Liver (tissue), 3 donors: ENCODE results near the gene TNRC6B.

Experiments used
- ATF3 ChIP-seq: IDR thresholded peaks from 2 replicates; pipeline ENCODE4 v1.6.1; 2016; ENCODE audit warnings: antibody characterized with exemption
- EGR1 ChIP-seq, 2 donors: IDR thresholded peaks; 2 replicates each; pipeline ENCODE4 v1.6.1; 2016 to 2018; ENCODE audit warnings: antibody characterized with exemption in 2 of 2, low read depth in 2 of 2
- FOXA1 ChIP-seq: IDR thresholded peaks from 2 replicates; pipeline ENCODE4 v1.6.1; 2016; ENCODE audit warnings: antibody characterized with exemption
- GABPA ChIP-seq, 2 donors: IDR thresholded peaks in 1 of 2; conservative IDR thresholded peaks in 1 of 2; 2 replicates each; pipeline ENCODE4 v1.6.1; 2016; ENCODE audit warnings: antibody characterized with exemption in 2 of 2, mild to moderate bottlenecking in 1 of 2, moderate library complexity in 1 of 2
- REST ChIP-seq: IDR thresholded peaks from 2 replicates; pipeline ENCODE4 v1.6.1; 2016; ENCODE audit warnings: antibody characterized with exemption, mild to moderate bottlenecking
- RXRA ChIP-seq, 2 donors: IDR thresholded peaks; 2 replicates each; pipeline ENCODE4 v1.6.1; 2017 to 2018; ENCODE audit warnings: antibody characterized with exemption in 2 of 2, mild to moderate bottlenecking in 1 of 2
- TAF1 ChIP-seq: conservative IDR thresholded peaks from 2 replicates; pipeline ENCODE4 v1.6.1; 2016; ENCODE audit warnings: antibody characterized with exemption, mild to moderate bottlenecking
- YY1 ChIP-seq: IDR thresholded peaks from 2 replicates; pipeline ENCODE4 v1.6.1; 2016; ENCODE audit warnings: antibody characterized with exemption, mild to moderate bottlenecking
- ZBTB33 ChIP-seq: IDR thresholded peaks from 2 replicates; pipeline ENCODE4 v1.6.1; 2016; ENCODE audit warnings: antibody characterized with exemption
- TF ChIP-seq, protein P1 (sequence below): IDR thresholded peaks from 2 replicates; pipeline ENCODE4 v1.6.1; 2016; ENCODE audit warnings: antibody characterized with exemption
- TF ChIP-seq, protein P2 (sequence below): fragments of 150-350 bp; IDR thresholded peaks from 2 replicates; pipeline ENCODE4 v1.5.1; 2017; ENCODE audit warnings: improper control_type of control experiment, low read depth, low read length; ENCODE audit not compliant: missing input control
- donor health status: healthy.
- donor health status: healthy.

GRCh38 chr22:40314041-40314440, 136.3 kb downstream of the TNRC6B start:
- TF ChIP-seq, protein P1, sequence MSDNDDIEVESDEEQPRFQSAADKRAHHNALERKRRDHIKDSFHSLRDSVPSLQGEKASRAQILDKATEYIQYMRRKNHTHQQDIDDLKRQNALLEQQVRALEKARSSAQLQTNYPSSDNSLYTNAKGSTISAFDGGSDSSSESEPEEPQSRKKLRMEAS, result no peak
- no peak for TF ChIP-seq TAF1
- TF ChIP-seq ATF3, result no peak
- no peak for TF ChIP-seq FOXA1
- TF ChIP-seq, protein P2, sequence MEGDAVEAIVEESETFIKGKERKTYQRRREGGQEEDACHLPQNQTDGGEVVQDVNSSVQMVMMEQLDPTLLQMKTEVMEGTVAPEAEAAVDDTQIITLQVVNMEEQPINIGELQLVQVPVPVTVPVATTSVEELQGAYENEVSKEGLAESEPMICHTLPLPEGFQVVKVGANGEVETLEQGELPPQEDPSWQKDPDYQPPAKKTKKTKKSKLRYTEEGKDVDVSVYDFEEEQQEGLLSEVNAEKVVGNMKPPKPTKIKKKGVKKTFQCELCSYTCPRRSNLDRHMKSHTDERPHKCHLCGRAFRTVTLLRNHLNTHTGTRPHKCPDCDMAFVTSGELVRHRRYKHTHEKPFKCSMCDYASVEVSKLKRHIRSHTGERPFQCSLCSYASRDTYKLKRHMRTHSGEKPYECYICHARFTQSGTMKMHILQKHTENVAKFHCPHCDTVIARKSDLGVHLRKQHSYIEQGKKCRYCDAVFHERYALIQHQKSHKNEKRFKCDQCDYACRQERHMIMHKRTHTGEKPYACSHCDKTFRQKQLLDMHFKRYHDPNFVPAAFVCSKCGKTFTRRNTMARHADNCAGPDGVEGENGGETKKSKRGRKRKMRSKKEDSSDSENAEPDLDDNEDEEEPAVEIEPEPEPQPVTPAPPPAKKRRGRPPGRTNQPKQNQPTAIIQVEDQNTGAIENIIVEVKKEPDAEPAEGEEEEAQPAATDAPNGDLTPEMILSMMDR, result no peak
- no peak for TF ChIP-seq ZBTB33
- TF ChIP-seq REST, result no peak
- no peak for TF ChIP-seq EGR1 (IDR thresholded peaks at IDR 0.05; ENCODE audit: low read depth in 2 of 2)
- no peak for TF ChIP-seq GABPA (IDR thresholded peaks at IDR 0.05 in 1 of 2, conservative IDR thresholded peaks at IDR 0.05 in 1 of 2)
- TF ChIP-seq YY1, result no peak
- no peak for TF ChIP-seq RXRA (IDR thresholded peaks at IDR 0.05)
